ENCODE results near the gene MRPL40.

The MRPL40 gene

GRCh38 chr22:19453718-19454117 is 21.4 kb downstream of the MRPL40 start:
- H3K4me3 ChIP-seq (ENCODE audit: low read depth, low read length): no peak overlapping the region
- no peak for TF ChIP-seq CTCF (IDR thresholded peaks at IDR 0.05; ENCODE audit: low read depth, low read length, missing control alignments)
- no peak for DNase-seq (ENCODE audit: low read depth)

GRCh38 chr22:19454156-19454555 is 21.8 kb downstream of the MRPL40 start:
- DNase-seq (ENCODE audit: low read depth): no peak
- no peak for TF ChIP-seq CTCF (IDR thresholded peaks at IDR 0.05; ENCODE audit: low read depth, low read length, missing control alignments)
- H3K4me3 ChIP-seq (ENCODE audit: low read depth, low read length): no peak overlapping the region

GRCh38 chr22:19455033-19455432 is 22.7 kb downstream of the MRPL40 start:
- no peak for DNase-seq (ENCODE audit: low read depth)
- no peak for TF ChIP-seq CTCF (IDR thresholded peaks at IDR 0.05; ENCODE audit: low read depth, low read length, missing control alignments)
- no peak overlapping the region for H3K4me3 ChIP-seq (ENCODE audit: low read depth, low read length)

GRCh38 chr22:19455585-19456370 is 23.4 kb downstream of the MRPL40 start:
- TF ChIP-seq CTCF (IDR thresholded peaks at IDR 0.05; ENCODE audit: low read depth, low read length, missing control alignments): no peak
- no peak for DNase-seq (ENCODE audit: low read depth)
- H3K4me3 ChIP-seq (ENCODE audit: low read depth, low read length): no peak overlapping the region

- no peak for TF ChIP-seq CTCF (IDR thresholded peaks at IDR 0.05; ENCODE audit: low read depth, low read length, missing control alignments)
- no peak overlapping the region for H3K4me3 ChIP-seq (ENCODE audit: low read depth, low read length)
- no peak for DNase-seq (ENCODE audit: low read depth)
These were observed 24.2 kb downstream of the MRPL40 start for GRCh38 chr22:19456541-19456940.

- DNase-seq (ENCODE audit: low read depth): no peak
- TF ChIP-seq CTCF (IDR thresholded peaks at IDR 0.05; ENCODE audit: low read depth, low read length, missing control alignments): no peak
These were observed 25.6 kb downstream of the MRPL40 start for GRCh38 chr22:19457828-19458428.

GRCh38 chr22:19460036-19460435 is 27.7 kb downstream of the MRPL40 start:
- DNase-seq (ENCODE audit: low read depth): no peak
- no peak for TF ChIP-seq CTCF (IDR thresholded peaks at IDR 0.05; ENCODE audit: low read depth, low read length, missing control alignments)

More at GRCh38 chr22:19457828-19458428, 25.6 kb downstream of the MRPL40 start:
- H3K4me3 ChIP-seq (ENCODE audit: low read depth, low read length): no peak overlapping the region

More at GRCh38 chr22:19460036-19460435, 27.7 kb downstream of the MRPL40 start:
- H3K4me3 ChIP-seq (ENCODE audit: low read depth, low read length): no peak overlapping the region
